Inflammatory macrophage treated with lipopolysaccharide for 1 hour (primary cell): ENCODE measurements around the gene C12orf57.

Experiments used
- DNase-seq, 2 donors: peaks; one replicate each; pipeline ENCODE4 v3.0.0-alpha.2; 2020 to 2022

Gene C12orf57

DNA sequence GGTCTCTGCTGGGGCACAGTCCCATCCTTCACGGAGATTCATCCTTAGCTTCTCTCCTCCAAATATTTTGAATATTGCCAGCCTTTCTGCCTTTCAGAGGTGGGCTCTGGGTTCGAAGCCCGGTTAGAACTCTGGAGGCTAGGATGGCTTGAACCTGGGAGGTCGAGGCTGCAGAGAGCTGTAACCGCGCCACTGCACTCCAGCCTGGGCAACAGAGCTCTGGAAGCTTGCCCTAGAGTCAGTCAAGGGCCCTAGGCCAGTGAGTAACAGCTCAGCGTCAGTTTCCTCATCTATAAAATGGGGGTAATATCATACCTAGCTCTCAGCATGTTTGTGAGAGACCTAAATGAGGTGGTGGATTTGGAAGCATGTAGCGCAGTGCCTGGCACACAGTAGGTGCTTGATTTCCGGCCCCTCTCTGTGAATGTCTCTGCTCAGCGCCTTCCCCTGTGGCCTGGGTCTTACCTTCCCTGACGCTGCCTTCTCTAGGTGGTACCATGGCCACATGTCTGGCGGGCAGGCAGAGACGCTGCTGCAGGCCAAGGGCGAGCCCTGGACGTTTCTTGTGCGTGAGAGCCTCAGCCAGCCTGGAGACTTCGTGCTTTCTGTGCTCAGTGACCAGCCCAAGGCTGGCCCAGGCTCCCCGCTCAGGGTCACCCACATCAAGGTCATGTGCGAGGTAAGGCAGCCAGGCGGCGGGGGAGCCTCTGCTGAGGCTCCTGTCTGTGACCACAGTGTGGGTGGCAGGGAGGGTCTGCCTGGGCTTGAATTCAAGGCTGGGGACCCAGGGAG, 10.7 kb downstream of the C12orf57 start:
- DNase-seq = no peak

- DNase-seq = no peak
These were observed 11.5 kb downstream of the C12orf57 start for GRCh38 chr12:6955108-6956020.

- no peak for DNase-seq
These were observed 12.4 kb downstream of the C12orf57 start for GRCh38 chr12:6956021-6956727.

DNA sequence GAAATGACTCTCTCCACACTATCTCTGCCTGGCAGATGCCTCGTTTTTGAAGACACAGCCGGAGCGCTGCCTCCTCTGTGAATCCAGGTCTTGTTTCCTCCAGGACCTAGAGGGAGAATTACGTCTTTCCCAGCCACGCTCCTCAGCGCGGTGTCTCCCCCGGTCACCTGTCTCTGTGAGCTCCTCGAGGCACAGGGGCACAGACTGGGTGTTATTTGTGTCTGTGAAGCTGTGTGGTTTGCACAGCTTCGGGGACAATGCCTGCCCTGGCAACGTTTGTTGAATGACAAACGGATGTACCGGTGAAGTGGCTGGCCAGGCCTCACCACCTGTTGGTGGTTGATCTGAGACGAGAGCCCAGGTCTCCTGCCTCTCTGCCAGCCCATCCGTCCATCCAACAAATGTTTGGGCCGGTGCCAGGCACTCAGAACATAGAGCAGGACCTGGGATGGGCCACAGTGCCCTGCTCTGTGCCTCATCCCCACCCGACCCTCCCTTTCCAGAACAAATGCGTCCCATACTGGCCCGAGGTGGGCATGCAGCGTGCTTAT, 13.4 kb downstream of the C12orf57 start:
- no peak for DNase-seq

DNA sequence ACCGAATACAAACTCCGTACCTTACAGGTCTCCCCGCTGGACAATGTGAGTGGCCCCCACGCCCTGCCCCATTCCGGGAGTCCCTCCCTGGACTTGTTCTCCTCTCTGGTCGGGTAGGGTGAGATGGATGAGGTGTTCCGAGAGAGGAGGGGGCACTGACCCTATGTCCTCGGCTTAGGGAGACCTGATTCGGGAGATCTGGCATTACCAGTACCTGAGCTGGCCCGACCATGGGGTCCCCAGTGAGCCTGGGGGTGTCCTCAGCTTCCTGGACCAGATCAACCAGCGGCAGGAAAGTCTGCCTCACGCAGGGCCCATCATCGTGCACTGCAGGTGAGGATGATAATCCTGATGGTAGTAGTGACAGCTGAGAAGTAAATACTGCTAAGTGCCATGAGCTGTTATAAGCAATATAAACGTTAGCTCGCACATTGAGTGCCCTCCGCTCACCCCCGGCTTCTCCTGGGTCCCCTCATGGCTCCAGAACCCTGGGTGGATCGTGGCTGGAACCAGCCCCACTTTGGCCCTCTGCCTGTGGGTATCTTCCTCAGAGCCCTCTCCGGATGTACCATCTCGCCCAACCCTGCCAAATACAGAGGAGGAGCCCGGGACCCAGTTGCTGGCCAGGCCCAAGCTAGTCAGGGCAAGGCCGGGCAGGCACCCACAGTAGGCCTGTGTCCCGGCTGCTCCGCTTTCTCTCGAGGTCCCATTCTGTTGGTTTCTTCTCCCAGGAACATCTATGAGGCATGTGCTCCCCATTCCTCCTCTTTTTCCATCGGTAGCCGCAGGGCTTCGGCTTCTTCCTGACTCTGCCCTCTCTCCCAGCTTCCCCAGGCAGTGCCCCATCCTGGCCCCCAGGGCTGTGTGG, 14.2 kb downstream of the C12orf57 start:
- no peak for DNase-seq

GRCh38 chr12:6958609-6959057, 14.8 kb downstream of the C12orf57 start:
- no peak for DNase-seq

GRCh38 chr12:6959058-6959804, 15.4 kb downstream of the C12orf57 start:
- peak; percentile 78 to 85 for DNase-seq

DNA sequence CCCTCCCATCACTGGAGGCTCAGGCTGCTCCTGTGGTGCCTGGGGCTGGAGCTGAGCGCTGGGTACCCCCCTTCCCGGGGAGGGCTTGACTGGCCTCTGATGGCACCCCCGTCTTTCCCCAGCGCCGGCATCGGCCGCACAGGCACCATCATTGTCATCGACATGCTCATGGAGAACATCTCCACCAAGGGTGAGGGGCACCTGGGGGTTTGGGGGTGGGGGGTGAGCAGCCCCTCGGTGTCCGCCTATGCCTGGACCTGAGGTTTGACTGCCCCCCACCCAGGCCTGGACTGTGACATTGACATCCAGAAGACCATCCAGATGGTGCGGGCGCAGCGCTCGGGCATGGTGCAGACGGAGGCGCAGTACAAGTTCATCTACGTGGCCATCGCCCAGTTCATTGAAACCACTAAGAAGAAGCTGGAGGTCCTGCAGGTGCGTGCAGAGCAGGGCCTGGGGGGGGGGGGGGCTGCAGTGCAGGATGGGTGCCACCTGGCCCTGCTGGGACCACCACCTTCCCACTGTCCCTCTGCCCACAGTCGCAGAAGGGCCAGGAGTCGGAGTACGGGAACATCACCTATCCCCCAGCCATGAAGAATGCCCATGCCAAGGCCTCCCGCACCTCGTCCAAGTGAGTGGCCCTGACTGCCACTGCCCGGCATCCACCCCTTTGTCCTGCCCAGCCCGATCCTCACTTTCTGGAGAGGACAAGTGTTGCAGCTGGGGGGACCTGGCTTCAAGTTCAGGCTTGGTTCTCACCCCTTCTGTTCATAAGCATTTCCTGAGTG, 16.2 kb downstream of the C12orf57 start:
- DNase-seq = no peak

DNA sequence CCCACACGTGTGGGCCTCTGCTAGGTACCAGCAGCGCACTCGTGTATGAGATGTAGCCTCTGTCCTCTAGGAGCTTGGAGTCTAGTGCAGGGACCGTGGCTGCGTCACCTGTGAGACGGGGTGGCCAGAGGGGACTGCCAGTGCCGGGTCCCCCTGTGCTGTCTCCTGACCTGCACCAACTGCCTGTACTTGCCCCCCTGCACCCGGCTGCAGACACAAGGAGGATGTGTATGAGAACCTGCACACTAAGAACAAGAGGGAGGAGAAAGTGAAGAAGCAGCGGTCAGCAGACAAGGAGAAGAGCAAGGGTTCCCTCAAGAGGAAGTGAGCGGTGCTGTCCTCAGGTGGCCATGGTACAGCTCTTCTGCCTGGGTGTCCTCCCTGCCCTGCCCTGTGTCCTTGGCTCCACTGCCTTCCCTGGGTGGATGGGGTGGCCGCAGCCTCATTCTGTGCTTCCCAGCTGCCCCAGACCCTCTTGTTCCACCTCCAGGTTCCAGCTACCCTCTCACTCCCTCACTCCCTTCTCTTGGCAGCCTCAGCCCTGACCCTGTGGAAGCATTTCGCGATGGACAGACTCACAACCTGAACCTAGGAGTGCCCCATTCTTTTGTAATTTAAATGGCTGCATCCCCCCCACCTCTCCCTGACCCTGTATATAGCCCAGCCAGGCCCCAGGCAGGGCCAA, 16.9 kb downstream of the C12orf57 start:
- no peak for DNase-seq

DNA sequence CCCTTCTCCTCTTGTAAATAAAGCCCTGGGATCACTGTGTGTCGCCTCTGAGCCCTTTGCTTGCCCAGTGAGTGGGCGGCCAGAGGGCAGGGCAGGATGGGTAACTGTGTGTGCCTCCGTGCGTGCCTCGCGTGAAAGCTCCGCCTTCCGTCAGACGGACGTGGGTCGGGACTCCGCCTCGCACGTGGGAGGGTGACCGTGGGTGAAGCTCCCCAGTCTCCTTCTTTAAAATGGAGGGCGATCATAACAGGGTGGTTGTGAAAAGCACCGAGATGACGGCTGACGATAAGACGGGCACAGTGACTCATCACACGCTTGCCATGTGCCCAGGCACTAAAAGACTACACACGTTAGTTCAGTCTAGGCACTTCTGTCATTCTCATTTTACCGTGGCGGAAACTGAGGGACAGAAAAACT, 17.5 kb downstream of the C12orf57 start:
- peak; percentile 92 to 95 for DNase-seq

- DNase-seq = peak in 1 of 2 donors; percentile 48
These were observed 18.0 kb downstream of the C12orf57 start for GRCh38 chr12:6961695-6962284.

DNA sequence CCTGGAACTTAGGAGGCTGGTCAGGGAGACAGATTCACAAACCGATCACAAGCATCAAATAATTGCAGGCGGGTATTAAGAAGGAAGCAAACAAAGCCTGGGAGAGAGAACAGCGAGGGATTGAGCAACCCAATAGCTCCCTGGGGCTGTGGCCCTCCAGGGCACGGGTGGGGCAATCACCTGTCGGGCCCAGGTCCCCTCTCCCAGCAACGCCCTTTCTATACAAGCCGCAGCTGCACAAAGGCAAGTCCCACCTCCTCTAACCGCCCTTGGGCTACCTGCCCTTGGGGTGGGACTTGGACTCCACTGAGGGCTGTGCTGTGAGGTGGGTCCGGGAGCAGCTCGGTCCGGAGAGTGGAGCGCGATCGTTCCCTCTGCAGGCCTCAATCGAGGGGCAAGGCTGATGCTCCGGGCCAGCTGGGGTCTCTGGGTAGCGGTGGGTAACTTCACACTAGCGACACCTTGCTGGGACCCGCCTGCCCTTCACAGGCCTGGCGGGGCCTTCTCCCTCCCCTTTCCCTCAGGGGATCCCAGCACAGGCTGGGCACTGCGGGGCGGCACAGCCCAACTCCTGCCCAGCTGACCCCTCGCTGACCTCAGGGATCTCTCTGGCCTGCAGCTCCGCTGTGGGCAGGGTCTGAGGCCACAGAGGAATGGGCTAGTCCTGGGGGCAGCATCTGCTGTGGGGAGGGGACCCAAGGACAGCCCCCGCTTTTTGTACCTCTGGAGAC, 18.6 kb downstream of the C12orf57 start:
- DNase-seq = no peak

- no peak for DNase-seq
These were observed 19.4 kb downstream of the C12orf57 start for GRCh38 chr12:6963016-6963731.

DNA sequence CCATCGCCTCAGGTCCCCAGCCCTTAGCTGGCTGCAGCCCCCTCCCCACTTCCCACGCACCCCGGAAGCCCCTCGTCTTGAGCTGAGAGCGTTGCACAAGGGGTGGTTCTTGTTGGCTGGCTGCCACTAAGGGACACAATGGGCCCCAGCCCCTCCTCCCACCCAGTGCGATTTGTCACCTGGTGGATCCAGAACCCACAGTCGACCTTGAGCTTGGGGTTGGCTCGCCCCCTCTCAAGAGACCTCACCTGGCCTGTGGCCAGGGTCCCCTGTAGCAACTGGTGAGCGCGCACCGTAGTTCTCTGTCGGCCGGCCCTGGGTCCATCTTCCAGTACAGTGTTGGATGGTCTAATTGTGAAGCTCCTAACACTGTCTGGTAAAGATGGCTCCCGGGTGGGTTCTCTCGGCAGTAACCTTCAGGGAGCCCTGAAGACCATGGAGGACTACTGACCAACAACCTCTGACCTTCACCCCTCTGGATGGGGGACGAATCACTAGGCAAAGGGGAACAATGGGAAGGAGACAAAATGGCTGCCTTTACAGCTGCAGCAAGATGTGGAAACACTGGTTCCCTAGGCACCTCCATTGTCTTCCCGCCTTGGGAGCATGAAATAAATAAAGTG, 20.1 kb downstream of the C12orf57 start:
- no peak for DNase-seq

GRCh38 chr12:6964605-6965025, 20.8 kb downstream of the C12orf57 start:
- DNase-seq = no peak

DNA sequence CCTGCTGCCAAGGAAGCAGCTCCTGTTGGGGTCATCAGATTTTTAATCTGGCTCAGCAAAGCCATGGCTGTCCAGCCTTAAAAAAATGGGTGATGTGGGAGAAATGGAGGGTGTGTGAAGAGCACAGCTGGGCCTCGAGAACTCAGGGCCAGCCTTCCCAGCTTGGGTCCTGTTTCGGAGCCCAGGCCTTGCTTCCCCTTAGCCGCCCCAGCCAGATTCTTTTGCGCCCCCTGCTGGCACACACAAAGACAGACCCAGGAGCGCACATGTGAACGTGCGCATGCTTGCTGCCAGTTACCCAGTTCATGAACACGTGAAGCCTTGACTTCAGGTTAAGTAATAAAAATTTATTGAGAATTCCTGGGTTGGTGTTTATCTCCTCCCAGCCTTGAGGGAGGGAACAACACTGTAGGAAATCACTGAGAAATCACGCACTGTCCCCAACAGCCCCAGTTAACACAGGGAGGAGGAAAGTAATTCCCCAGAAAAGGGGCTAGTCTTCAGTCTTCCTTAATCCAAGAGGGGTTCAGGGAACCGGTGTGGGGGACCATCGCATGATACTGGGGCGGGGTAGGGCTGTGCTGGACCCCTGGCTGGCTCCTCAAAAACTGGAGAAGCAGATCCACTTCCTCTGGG, 21.3 kb downstream of the C12orf57 start:
- DNase-seq = peak; percentile 77 to 95

GRCh38 chr12:6965714-6966113, 21.9 kb downstream of the C12orf57 start:
- DNase-seq = no peak
